ENCODE measurements around the gene LRRC18.

The LRRC18 gene

DNA sequence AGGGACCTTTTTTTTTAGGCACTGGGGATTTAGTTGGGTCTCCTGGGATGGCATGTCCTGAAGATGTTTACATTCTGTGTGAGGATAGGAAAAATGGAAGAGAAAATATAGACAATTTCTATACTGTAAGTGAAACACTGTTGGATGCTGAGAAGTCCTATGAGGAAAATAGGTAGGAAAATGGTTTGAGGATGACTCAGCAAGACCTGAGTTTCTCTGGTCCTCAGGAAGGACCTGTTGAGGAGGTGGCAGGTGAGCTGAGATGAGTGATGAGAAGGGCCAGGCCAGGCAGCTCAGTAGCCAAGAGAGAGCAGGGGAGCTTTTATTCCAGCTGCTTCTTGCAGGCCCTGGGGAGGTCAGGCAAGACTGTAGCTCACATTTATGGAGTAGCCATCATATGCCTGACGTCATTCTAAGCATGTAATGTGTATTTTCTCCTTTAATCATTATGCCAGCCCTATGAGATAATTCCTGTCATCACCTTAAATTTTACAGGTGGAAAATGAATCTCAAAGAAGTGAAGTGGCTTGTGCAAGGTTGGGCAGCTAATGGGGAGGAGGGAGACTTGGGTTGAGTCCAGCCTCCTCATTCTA is 19.1 kb upstream of the LRRC18 start:
- Mint-ChIP-seq H3K9me3 (no peaks in the 10 kb centered on the region), H3K4me1 (no peaks in the 10 kb centered on the region), H3K27me3 (peaks cover 3% of the 10 kb centered on the region), H3K27ac (no peak overlapping the region), H3K36me3 (no peaks in the 10 kb centered on the region), H3K4me3 (no peak overlapping the region)
- no peak for DNase-seq
- CTCF ChIA-PET = no interaction called here

DNA sequence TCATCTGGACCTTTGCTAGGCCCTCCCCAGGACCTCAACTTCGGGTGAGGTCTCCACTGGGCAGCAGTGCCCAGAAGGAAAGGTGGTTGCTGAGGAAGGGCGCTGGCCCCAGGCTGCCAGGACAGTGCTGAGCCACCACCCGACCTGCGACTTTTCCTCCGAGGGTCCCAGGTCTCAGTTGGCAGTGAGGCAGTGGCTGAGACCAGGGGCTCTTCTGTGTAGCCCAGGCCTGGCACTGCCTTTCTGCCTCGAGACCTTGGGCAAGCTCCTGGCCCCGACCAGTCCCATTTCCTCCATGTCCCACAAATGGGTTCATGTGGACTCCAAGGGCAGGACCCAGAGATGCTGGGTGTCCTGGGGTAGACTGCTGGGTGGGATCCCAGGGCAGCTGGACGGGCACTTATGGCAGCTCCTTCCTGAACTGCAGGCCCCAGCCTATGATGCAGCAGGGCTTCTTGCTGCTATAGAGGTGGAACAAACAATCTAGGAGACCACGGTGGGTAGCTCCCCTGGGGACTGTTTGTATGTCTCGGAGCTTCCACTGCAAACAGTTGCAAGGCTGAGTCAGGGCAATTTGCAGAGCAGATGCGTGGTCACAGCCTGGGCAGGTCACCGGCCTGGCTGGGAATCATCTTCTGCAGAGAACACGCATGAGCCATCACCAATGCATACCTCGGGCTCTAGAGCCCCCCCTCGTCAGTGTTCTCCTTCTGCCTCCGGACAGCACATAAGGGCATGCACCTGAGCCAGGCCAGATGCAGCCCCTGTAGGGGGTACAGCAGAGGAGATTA is 17.9 kb upstream of the LRRC18 start:
- Mint-ChIP-seq H3K27me3 (no peaks in the 10 kb centered on the region), H3K4me3 (no peak overlapping the region), H3K9me3 (no peaks in the 10 kb centered on the region), H3K36me3 (no peaks in the 10 kb centered on the region), H3K4me1 (no peaks in the 10 kb centered on the region), H3K27ac (no peak overlapping the region)
- CTCF ChIA-PET = no interaction called here
- no peak for DNase-seq

DNA sequence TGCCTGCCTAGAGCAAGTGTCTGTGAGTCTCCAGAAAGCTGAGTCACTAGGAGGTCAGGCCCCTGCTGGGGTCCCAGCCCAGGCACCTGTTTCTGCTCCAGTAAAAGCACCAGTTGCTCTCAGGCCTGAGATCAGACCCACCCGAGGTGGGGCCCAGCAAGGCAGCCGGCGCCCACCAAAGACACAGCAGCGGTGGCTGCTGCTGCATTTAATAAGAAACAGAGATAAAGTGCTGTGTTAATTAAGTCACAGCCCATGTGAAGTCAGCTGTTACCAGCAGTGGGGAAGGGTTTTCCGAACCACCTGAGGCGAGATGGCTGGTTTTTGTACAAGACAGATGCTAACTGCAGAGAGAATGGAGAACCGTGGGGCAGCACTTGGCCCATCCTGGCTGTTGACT is 12.1 kb upstream of the LRRC18 start:
- Mint-ChIP-seq H3K36me3 (no peaks in the 10 kb centered on the region), H3K9me3 (no peaks in the 10 kb centered on the region), H3K4me1 (peaks cover under 1% of the 10 kb centered on the region), H3K4me3 (no peak overlapping the region), H3K27ac (no peak overlapping the region), H3K27me3 (peaks cover 4% of the 10 kb centered on the region)
- CTCF ChIA-PET = no interaction called here
- no peak for DNase-seq

- Mint-ChIP-seq H3K27me3 (peaks cover 4% of the 10 kb centered on the region), H3K27ac (no peak overlapping the region), H3K4me3 (no peak overlapping the region), H3K4me1 (peaks cover 3% of the 10 kb centered on the region), H3K9me3 (no peaks in the 10 kb centered on the region), H3K36me3 (no peaks in the 10 kb centered on the region)
- CTCF ChIA-PET = interaction anchor here (0.8 kb wide), 1 partner anchor 292 kb away, joined by 3 read pairs; no protein-coding TSS in a partner anchor
- DNase-seq = no peak
Measured at GRCh38 chr10:48948470-48949037, 8.9 kb upstream of the LRRC18 start.

GRCh38 chr10:48947690-48948469 is 8.2 kb upstream of the LRRC18 start:
- CTCF ChIA-PET = interaction anchor here (0.8 kb wide), 1 partner anchor 292 kb away, joined by 3 read pairs; no protein-coding TSS in a partner anchor
- no peak overlapping the region for H3K27ac Mint-ChIP-seq
- H3K36me3 Mint-ChIP-seq = no peaks in the 10 kb centered on the region
- H3K27me3 Mint-ChIP-seq = peaks cover 4% of the 10 kb centered on the region
- DNase-seq = no peak
- peaks cover 3% of the 10 kb centered on the region for H3K4me1 Mint-ChIP-seq
- H3K9me3 Mint-ChIP-seq = no peaks in the 10 kb centered on the region
- no peak overlapping the region for H3K4me3 Mint-ChIP-seq

DNA sequence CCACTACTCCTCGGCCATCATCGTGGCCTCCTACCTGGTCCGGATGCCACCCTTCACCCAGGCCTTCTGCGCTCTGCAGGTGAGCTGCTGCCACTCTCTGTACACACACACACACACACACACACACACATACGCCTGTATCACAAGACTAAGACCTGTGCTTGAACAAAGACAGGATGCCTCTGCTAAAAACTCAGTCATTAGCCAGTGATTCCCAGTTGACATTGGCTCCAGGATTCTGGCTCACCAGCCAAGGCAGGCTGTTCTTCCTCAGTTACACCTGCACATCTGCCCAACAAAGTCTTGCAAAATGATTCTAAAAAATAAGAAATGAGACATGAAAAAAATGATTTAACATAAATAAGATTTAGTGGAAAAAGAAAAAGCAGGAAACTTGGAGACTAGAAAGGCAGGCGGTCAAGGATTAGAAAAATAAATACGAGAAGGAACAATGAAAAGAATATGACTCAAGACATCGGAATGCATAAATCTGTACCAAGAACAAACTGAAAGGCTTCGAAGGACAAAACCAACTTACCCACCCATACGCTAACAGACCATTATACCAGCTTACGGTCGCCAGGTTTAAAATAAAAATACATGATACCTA is 7.4 kb upstream of the LRRC18 start:
- H3K27me3 Mint-ChIP-seq = peaks cover 4% of the 10 kb centered on the region

GRCh38 chr10:48946332-48946731 is 6.7 kb upstream of the LRRC18 start:
- no peaks in the 10 kb centered on the region for H3K36me3 Mint-ChIP-seq
- H3K4me1 Mint-ChIP-seq = peaks cover 3% of the 10 kb centered on the region
- H3K4me3 Mint-ChIP-seq = no peak overlapping the region
- H3K9me3 Mint-ChIP-seq = no peaks in the 10 kb centered on the region
- DNase-seq = no peak
- H3K27me3 Mint-ChIP-seq = peaks cover 4% of the 10 kb centered on the region
- CTCF ChIA-PET = no interaction called here
- H3K27ac Mint-ChIP-seq = no peak overlapping the region

More for the DNA sequence above, 7.4 kb upstream of the LRRC18 start:
- no peak for DNase-seq
- CTCF ChIA-PET = no interaction called here
- Mint-ChIP-seq H3K9me3 (no peaks in the 10 kb centered on the region), H3K4me1 (peaks cover 3% of the 10 kb centered on the region), H3K4me3 (no peak overlapping the region), H3K27ac (no peak overlapping the region), H3K36me3 (no peaks in the 10 kb centered on the region)

- DNase-seq = no peak
- H3K9me3 Mint-ChIP-seq = no peaks in the 10 kb centered on the region
- CTCF ChIA-PET = no interaction called here
- H3K4me3 Mint-ChIP-seq = no peak overlapping the region
- no peaks in the 10 kb centered on the region for H3K36me3 Mint-ChIP-seq
- peaks cover 3% of the 10 kb centered on the region for H3K4me1 Mint-ChIP-seq
- H3K27me3 Mint-ChIP-seq = peaks cover 4% of the 10 kb centered on the region
- no peak overlapping the region for H3K27ac Mint-ChIP-seq
Measured at GRCh38 chr10:48945441-48946130, 5.9 kb upstream of the LRRC18 start.

- CTCF ChIA-PET = no interaction called here
Measured at GRCh38 chr10:48944171-48944570, 4.5 kb upstream of the LRRC18 start.

DNA sequence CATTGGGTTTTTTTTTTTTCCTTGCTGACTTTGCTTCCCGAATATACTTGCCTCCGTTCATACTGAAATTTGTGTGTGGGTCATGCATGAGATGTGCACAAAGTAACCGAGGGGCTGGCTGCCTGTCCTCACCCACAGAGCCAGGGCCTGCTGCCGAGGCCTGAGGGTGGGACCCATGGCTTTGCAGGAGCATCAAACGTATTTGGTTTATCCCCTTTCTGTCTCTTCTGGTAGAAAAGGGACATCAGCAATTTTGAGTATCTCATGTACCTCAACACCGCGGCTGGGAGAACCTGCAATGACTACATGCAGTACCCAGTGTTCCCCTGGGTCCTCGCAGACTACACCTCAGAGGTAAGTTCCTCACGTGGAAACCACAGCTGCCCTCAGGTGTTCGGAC is 3.5 kb upstream of the LRRC18 start:
- H3K27ac Mint-ChIP-seq = no peak overlapping the region
- H3K27me3 Mint-ChIP-seq = no peaks in the 10 kb centered on the region
- no peaks in the 10 kb centered on the region for H3K36me3 Mint-ChIP-seq
- no peak overlapping the region for H3K4me3 Mint-ChIP-seq
- CTCF ChIA-PET = no interaction called here
- no peaks in the 10 kb centered on the region for H3K9me3 Mint-ChIP-seq
- peaks cover 3% of the 10 kb centered on the region for H3K4me1 Mint-ChIP-seq
- DNase-seq = no peak

More at GRCh38 chr10:48944171-48944570, 4.5 kb upstream of the LRRC18 start:
- Mint-ChIP-seq H3K36me3 (no peaks in the 10 kb centered on the region), H3K9me3 (no peaks in the 10 kb centered on the region), H3K4me3 (no peak overlapping the region), H3K27me3 (no peaks in the 10 kb centered on the region), H3K27ac (no peak overlapping the region), H3K4me1 (peaks cover 3% of the 10 kb centered on the region)
- no peak for DNase-seq

DNA sequence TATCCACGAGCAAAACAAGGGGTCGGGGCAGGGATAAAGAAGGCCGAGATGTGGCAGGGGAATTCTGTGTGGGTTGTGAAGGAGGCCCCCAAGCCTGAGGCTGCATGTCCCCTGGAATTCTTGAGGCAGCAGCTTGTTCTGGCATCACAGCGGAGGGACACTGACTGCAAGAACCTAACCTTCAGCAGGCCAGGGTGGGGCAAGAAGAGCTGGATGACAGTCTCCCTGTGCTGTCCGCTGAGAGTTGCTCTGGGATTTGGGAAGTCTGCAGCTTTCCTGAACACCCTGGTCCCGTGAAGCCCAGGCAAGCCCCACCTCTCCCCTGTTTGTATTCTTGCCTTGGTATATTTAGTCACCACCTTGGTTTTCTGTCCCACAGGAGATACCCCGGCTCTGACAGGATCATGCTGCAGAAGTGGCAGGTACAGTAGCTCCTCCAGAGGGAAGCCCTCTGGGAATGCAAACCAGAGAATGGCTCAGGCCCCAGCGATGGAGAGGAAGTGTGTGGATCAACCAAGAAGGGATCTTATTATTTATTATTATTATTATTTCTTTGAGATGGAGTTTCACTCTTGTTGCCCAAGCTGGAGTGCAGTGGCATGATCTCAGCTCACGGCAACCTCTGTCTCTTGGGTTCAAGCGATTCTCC is 1.9 kb upstream of the LRRC18 start:
- Mint-ChIP-seq H3K36me3 (no peaks in the 10 kb centered on the region), H3K4me3 (no peak overlapping the region), H3K27ac (no peak overlapping the region), H3K9me3 (no peaks in the 10 kb centered on the region), H3K4me1 (peaks cover 1% of the 10 kb centered on the region), H3K27me3 (no peaks in the 10 kb centered on the region)
- DNase-seq = no peak
- CTCF ChIA-PET = no interaction called here

DNA sequence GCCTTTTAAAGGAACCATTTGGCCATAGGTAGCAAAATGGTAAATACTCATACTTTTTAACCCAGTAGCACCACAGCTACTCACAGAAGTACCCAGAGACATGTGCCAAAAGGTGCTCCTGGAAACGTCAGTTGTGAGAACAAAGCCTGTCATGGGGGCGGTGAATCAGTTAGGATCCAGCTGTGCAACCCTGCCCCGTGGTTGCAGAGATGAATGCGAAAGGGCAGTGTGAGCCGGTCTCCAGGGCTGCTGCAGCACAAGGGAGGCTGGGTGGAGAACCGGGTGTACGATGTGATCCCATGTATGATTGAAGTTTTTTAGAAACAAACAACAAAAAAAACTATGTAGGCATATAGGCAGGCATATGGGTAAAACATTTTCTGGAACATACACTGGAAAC is 1.3 kb upstream of the LRRC18 start:
- no peaks in the 10 kb centered on the region for H3K27me3 Mint-ChIP-seq
- no peaks in the 10 kb centered on the region for H3K9me3 Mint-ChIP-seq
- H3K4me3 Mint-ChIP-seq = no peak overlapping the region
- no peaks in the 10 kb centered on the region for H3K4me1 Mint-ChIP-seq
- no peaks in the 10 kb centered on the region for H3K36me3 Mint-ChIP-seq
- H3K27ac Mint-ChIP-seq = no peak overlapping the region
- CTCF ChIA-PET = no interaction called here
- DNase-seq = no peak

DNA sequence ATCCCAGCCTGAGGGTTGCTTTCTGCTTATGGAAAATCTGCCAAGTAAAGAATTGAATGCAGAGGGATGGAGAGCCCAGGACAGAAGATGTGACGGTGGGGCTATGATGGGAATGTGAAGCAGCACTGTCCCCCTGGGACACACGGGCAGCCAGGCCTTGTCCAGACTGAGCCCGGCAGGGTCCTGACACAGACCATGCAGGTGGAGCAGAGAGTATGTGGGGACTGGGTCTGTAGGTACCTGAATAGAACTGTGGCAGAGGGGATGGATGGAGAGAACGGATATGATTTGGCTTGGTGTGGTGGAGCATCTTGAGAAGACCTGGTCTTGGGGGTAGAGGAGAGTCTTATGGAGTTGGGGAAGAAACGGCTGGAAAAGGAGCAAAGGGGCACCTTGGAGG is 732 bp upstream of the LRRC18 start:
- Mint-ChIP-seq H3K4me3 (no peak overlapping the region), H3K36me3 (no peaks in the 10 kb centered on the region), H3K27me3 (no peaks in the 10 kb centered on the region), H3K27ac (no peak overlapping the region), H3K9me3 (no peaks in the 10 kb centered on the region), H3K4me1 (no peaks in the 10 kb centered on the region)
- no peak for DNase-seq
- CTCF ChIA-PET = no interaction called here
